HepG2 (cell line): ENCODE measurements around the gene CDX2. TPM values are rescaled to one million over a fixed set of nuclear protein-coding genes. Genes with fewer than 3 reads are reported as not detected.
A peak's percentile ranks its signal among the peaks of the same experiment; 100 is the strongest.

ENCODE experiments used
- ATF7 ChIP-seq, 2 experiments: fragments of 450-650 bp in 1 of 2; sonication (generic) in 1 of 2; formaldehyde crosslinking in 1 of 2; IDR thresholded peaks; 2 replicates each; pipeline versions ENCODE4 v1.4.0 to v1.6.1; 2016 to 2020; ENCODE audit warnings: antibody characterized with exemption in 1 of 2, mild to moderate bottlenecking in 1 of 2, missing genetic modification reagents in 1 of 2
- CHCHD3 ChIP-seq: sonication (generic); formaldehyde crosslinking; IDR thresholded peaks from 2 replicates; pipeline ENCODE4 v1.8.0; 2022; ENCODE audit warnings: mild to moderate bottlenecking, missing genetic modification reagents, moderate library complexity
- E2F1 ChIP-seq: sonication (generic); formaldehyde crosslinking; IDR thresholded peaks from 2 replicates; pipeline ENCODE4 v1.5.0; 2020; ENCODE audit warnings: missing genetic modification reagents
- ELF3 ChIP-seq: IDR thresholded peaks from 2 replicates; pipeline ENCODE4 v1.6.1; 2016; ENCODE audit warnings: missing genetic modification reagents, missing compliant biosample characterization
- NBN ChIP-seq: fragments of 450-650 bp; conservative IDR thresholded peaks from 2 replicates; pipeline ENCODE4 v1.6.1; 2017
- NFE2L1 ChIP-seq: sonication (generic); formaldehyde crosslinking; IDR thresholded peaks from 2 replicates; pipeline ENCODE4 v1.4.0; 2020; ENCODE audit warnings: missing genetic modification reagents, mild to moderate bottlenecking, borderline replicate concordance
- NONO ChIP-seq, 2 experiments: fragments of 450-650 bp in 1 of 2; sonication (generic) in 1 of 2; formaldehyde crosslinking in 1 of 2; IDR thresholded peaks in 1 of 2; conservative IDR thresholded peaks in 1 of 2; 2 replicates each; pipeline versions ENCODE4 v1.6.1 to v1.8.0; 2017 to 2022; ENCODE audit warnings: mild to moderate bottlenecking in 1 of 2, missing genetic modification reagents in 1 of 2, moderate library complexity in 1 of 2
- NR3C1 ChIP-seq: sonication (generic); formaldehyde crosslinking; IDR thresholded peaks from 2 replicates; pipeline ENCODE4 v1.4.0; 2020; ENCODE audit warnings: missing genetic modification reagents
- SALL1 ChIP-seq: sonication (generic); formaldehyde crosslinking; IDR thresholded peaks from 2 replicates; pipeline ENCODE4 v1.8.0; 2022; ENCODE audit warnings: mild to moderate bottlenecking, missing genetic modification reagents
- THYN1 ChIP-seq: sonication (generic); formaldehyde crosslinking; IDR thresholded peaks from 2 replicates; pipeline ENCODE4 v1.8.1; 2023; ENCODE audit warnings: low read depth, mild to moderate bottlenecking, moderate library complexity, missing genetic modification reagents, borderline replicate concordance
- ZNF160 ChIP-seq: sonication (generic); formaldehyde crosslinking; IDR thresholded peaks from 2 replicates; pipeline ENCODE4 v1.8.0; 2022; ENCODE audit warnings: mild to moderate bottlenecking, inconsistent platforms, missing genetic modification reagents
- ZNF331 ChIP-seq: sonication (generic); formaldehyde crosslinking; IDR thresholded peaks from 2 replicates; pipeline ENCODE4 v1.4.0; 2020; ENCODE audit warnings: missing genetic modification reagents
- ZNF550 ChIP-seq: sonication (generic); formaldehyde crosslinking; IDR thresholded peaks from 2 replicates; pipeline ENCODE4 v1.4.0; 2020; ENCODE audit warnings: mild to moderate bottlenecking, missing genetic modification reagents, borderline replicate concordance
- ZNF788 ChIP-seq: sonication (generic); formaldehyde crosslinking; IDR thresholded peaks from 2 replicates; pipeline ENCODE4 v1.5.0; 2020; ENCODE audit warnings: mild to moderate bottlenecking, missing genetic modification reagents, borderline replicate concordance
- polyA plus RNA-seq, 8 experiments: library from polyadenylated mRNA; depleted of rRNA in 3 of 8; stranded (reverse) in 7 of 8; unstranded in 1 of 8; fragments of >200 nt; fragmentation: Illumina TruSeq in 4 of 8; extraction: Trizol in 4 of 8; gene quantifications; 2 replicates each; pipeline versions ENCODE4 v1.2.1 to v1.2.3, GENCODE V29; 2011 to 2016; ENCODE audit warnings: low read depth in 4 of 8, missing spikeins in 1 of 8, mixed read lengths in 1 of 8; ENCODE audit not compliant: insufficient read depth in 1 of 8
- total RNA-seq, 5 experiments: library from RNA; depleted of rRNA; stranded (reverse); fragments of >200 nt; fragmentation: Illumina TruSeq; extraction: Trizol; gene quantifications; 2 replicates each; pipeline ENCODE4 v1.2.3, GENCODE V29; 2016; ENCODE audit warnings: low read depth in 1 of 5
- TF ChIP-seq, protein P1 (sequence below): sonication (generic); formaldehyde crosslinking; IDR thresholded peaks from 2 replicates; pipeline ENCODE4 v1.4.0; 2020; ENCODE audit warnings: missing genetic modification reagents
- TF ChIP-seq, protein P2 (sequence below): sonication (generic); formaldehyde crosslinking; IDR thresholded peaks from 2 replicates; pipeline ENCODE4 v1.5.0; 2020; ENCODE audit warnings: mild to moderate bottlenecking, missing genetic modification reagents
- TF ChIP-seq, protein P3 (sequence below): IDR thresholded peaks from 2 replicates; pipeline ENCODE4 v1.6.1; 2016; ENCODE audit warnings: control low read depth

Gene CDX2
- total and polyA plus RNA-seq, 2 of the 13 experiments (the other 11 are each of a cell fraction or from before 2014, with no cell fraction given) = 0.04 TPM; not detected in 1

DNA sequence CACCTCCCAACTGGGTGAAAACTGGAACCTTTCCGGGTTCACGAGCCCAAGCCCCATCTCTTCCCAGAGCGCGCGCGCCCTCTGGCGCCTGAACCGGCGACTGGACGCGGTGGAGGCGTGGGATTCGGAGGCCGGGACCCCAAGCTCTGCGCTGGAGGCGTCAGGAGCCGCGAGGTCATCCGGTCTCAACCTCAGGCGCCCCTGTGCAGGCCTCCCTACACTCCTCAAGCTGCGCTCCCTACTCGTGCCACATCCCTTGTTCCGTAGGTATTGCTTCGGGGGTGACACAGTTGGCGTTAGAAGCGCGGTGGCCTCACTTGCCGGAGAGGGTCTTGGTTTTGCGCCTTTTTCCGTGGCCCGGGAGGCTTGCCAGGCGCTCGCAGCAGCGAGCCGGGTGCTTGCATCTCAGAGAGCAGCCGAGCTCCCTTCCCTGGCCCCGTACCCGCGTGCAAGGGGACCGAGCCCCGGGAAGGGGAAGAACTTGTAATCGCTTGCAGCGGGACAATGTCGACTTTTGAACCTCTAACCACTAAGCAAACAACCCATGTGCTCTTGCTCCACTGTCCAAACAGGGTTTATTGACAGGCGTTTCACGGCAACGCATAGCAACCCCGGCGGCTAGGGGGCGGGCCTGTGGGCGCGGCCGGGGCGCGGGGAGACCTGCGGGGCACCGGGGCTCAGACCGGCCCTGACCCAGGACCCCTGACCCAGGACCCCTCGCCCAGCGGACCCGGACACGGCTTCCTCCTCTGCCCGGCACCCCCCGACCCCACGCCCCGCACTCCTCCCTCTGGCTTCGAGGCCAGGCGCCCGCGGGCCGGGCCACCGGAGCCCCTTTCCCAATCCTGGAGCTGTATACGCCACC, 8.5 kb downstream of the CDX2 start (continued):
- TF ChIP-seq THYN1 (CRISPR knock-in tag) (no peak), CHCHD3 (CRISPR knock-in tag) (0 out of 2 replicates have a peak, but pooled peaks have one; percentile 75), ATF7 (IDR thresholded peaks at IDR 0.05) (no peak), ATF7 (CRISPR knock-in tag; IDR thresholded peaks at IDR 0.05) (peak; percentile 40; the same call in 1 of the 2 replicates), ZNF160 (CRISPR knock-in tag) (peak; percentile 50; the same call in 1 of the 2 replicates), ZNF331 (peak; percentile 78; the same call in 1 of the 2 replicates), NBN (no peak), ZNF550 (CRISPR knock-in tag) (no peak), ELF3 (CRISPR knock-in tag) (peak; percentile 68), E2F1 (CRISPR knock-in tag) (peak; percentile 66), NONO (IDR thresholded peaks at IDR 0.05) (no peak), NONO (CRISPR knock-in tag; conservative IDR thresholded peaks at IDR 0.05) (peak; percentile 85), NR3C1 (CRISPR knock-in tag) (no peak), NFE2L1 (CRISPR knock-in tag) (no peak), ZNF788 (CRISPR knock-in tag) (peak; percentile 58; the same call in 1 of the 2 replicates), SALL1 (peak; percentile 94)
- TF ChIP-seq, protein P1, sequence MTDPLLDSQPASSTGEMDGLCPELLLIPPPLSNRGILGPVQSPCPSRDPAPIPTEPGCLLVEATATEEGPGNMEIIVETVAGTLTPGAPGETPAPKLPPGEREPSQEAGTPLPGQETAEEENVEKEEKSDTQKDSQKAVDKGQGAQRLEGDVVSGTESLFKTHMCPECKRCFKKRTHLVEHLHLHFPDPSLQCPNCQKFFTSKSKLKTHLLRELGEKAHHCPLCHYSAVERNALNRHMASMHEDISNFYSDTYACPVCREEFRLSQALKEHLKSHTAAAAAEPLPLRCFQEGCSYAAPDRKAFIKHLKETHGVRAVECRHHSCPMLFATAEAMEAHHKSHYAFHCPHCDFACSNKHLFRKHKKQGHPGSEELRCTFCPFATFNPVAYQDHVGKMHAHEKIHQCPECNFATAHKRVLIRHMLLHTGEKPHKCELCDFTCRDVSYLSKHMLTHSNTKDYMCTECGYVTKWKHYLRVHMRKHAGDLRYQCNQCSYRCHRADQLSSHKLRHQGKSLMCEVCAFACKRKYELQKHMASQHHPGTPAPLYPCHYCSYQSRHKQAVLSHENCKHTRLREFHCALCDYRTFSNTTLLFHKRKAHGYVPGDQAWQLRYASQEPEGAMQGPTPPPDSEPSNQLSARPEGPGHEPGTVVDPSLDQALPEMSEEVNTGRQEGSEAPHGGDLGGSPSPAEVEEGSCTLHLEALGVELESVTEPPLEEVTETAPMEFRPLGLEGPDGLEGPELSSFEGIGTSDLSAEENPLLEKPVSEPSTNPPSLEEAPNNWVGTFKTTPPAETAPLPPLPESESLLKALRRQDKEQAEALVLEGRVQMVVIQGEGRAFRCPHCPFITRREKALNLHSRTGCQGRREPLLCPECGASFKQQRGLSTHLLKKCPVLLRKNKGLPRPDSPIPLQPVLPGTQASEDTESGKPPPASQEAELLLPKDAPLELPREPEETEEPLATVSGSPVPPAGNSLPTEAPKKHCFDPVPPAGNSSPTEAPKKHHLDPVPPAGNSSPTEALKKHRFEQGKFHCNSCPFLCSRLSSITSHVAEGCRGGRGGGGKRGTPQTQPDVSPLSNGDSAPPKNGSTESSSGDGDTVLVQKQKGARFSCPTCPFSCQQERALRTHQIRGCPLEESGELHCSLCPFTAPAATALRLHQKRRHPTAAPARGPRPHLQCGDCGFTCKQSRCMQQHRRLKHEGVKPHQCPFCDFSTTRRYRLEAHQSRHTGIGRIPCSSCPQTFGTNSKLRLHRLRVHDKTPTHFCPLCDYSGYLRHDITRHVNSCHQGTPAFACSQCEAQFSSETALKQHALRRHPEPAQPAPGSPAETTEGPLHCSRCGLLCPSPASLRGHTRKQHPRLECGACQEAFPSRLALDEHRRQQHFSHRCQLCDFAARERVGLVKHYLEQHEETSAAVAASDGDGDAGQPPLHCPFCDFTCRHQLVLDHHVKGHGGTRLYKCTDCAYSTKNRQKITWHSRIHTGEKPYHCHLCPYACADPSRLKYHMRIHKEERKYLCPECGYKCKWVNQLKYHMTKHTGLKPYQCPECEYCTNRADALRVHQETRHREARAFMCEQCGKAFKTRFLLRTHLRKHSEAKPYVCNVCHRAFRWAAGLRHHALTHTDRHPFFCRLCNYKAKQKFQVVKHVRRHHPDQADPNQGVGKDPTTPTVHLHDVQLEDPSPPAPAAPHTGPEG (CRISPR knock-in tag) = peak; percentile 64; the same call in 1 of the 2 replicates
- TF ChIP-seq, protein P2, sequence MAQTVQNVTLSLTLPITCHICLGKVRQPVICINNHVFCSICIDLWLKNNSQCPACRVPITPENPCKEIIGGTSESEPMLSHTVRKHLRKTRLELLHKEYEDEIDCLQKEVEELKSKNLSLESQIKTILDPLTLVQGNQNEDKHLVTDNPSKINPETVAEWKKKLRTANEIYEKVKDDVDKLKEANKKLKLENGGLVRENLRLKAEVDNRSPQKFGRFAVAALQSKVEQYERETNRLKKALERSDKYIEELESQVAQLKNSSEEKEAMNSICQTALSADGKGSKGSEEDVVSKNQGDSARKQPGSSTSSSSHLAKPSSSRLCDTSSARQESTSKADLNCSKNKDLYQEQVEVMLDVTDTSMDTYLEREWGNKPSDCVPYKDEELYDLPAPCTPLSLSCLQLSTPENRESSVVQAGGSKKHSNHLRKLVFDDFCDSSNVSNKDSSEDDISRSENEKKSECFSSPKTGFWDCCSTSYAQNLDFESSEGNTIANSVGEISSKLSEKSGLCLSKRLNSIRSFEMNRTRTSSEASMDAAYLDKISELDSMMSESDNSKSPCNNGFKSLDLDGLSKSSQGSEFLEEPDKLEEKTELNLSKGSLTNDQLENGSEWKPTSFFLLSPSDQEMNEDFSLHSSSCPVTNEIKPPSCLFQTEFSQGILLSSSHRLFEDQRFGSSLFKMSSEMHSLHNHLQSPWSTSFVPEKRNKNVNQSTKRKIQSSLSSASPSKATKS (CRISPR knock-in tag) = peak; percentile 79; the same call in 1 of the 2 replicates
- TF ChIP-seq, protein P3, sequence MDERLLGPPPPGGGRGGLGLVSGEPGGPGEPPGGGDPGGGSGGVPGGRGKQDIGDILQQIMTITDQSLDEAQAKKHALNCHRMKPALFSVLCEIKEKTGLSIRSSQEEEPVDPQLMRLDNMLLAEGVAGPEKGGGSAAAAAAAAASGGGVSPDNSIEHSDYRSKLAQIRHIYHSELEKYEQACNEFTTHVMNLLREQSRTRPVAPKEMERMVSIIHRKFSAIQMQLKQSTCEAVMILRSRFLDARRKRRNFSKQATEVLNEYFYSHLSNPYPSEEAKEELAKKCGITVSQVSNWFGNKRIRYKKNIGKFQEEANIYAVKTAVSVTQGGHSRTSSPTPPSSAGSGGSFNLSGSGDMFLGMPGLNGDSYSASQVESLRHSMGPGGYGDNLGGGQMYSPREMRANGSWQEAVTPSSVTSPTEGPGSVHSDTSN = peak; percentile 65
